Endodermal cell (in vitro differentiated cells): ENCODE measurements around the gene PHIP. TPM values are rescaled to one million over a fixed set of nuclear protein-coding genes. Genes with fewer than 3 reads are reported as not detected.

ENCODE experiments used
- DNase-seq: peaks from one replicate; pipeline ENCODE4 v3.0.0-alpha.2; 2017
- H3K27ac ChIP-seq: 2 replicates; pipeline ENCODE4 v1.5.1; 2013; ENCODE audit warnings: mild to moderate bottlenecking, low read depth, low read length, moderate library complexity
- H3K27me3 ChIP-seq: 2 replicates; pipeline ENCODE4 v1.6.1; 2013; ENCODE audit warnings: mild to moderate bottlenecking, low read length, moderate library complexity; ENCODE audit not compliant: insufficient read depth, control insufficient read depth, poor library complexity, severe bottlenecking
- H3K36me3 ChIP-seq: 2 replicates; pipeline ENCODE4 v1.7.0; 2013; ENCODE audit warnings: mild to moderate bottlenecking, low read length, moderate library complexity; ENCODE audit not compliant: control insufficient read depth, insufficient read depth
- H3K4me1 ChIP-seq: one replicate; pipeline ENCODE4 v1.7.0; 2013; ENCODE audit warnings: low read length; ENCODE audit not compliant: control insufficient read depth, insufficient read depth
- H3K4me3 ChIP-seq: 2 replicates; pipeline ENCODE4 v1.5.1; 2013; ENCODE audit warnings: mild to moderate bottlenecking, low read length, moderate library complexity
- H3K9ac ChIP-seq: 2 replicates; pipeline ENCODE4 v1.6.1; 2013; ENCODE audit warnings: mild to moderate bottlenecking, low read length, moderate library complexity; ENCODE audit not compliant: poor library complexity, severe bottlenecking; ENCODE audit errors: extremely low read depth
- H3K9me3 ChIP-seq: 2 replicates; pipeline ENCODE4 v1.6.1; 2013; ENCODE audit warnings: mild to moderate bottlenecking, low read length, moderate library complexity; ENCODE audit not compliant: control insufficient read depth
- H3K27ac Mint-ChIP-seq: 2 replicates; pipeline ENCODE4 v1.8.0; 2020; ENCODE audit warnings: mixed read lengths
- H3K27me3 Mint-ChIP-seq: 2 replicates; pipeline ENCODE4 v1.8.0; 2021; ENCODE audit warnings: mild to moderate bottlenecking, mixed read lengths; ENCODE audit not compliant: insufficient read depth
- H3K36me3 Mint-ChIP-seq: 2 replicates; pipeline ENCODE4 v1.8.0; 2020; ENCODE audit warnings: low read depth, mixed read lengths
- H3K4me1 Mint-ChIP-seq: 2 replicates; pipeline ENCODE4 v1.8.0; 2020; ENCODE audit warnings: mixed read lengths
- H3K4me3 Mint-ChIP-seq: 2 replicates; pipeline ENCODE4 v1.8.0; 2020; ENCODE audit warnings: mild to moderate bottlenecking, moderate library complexity, mixed read lengths
- H3K9me3 Mint-ChIP-seq: 2 replicates; pipeline ENCODE4 v1.8.0; 2020; ENCODE audit warnings: mild to moderate bottlenecking, mixed read lengths
- CTCF ChIP-seq: fragments of 200-600 bp; sonication (generic); conservative IDR thresholded peaks from 2 replicates; pipeline ENCODE4 v1.5.0; 2021; ENCODE audit warnings: antibody characterized with exemption, mild to moderate bottlenecking
- WGBS, 2 experiments: methylation state at CpG; one replicate each; pipeline versions ENCODE4 v1.1.5 to v1.1.7; 2013; ENCODE audit warnings: missing lambda C conversion rate in 2 of 2, mixed read lengths in 1 of 2; ENCODE audit not compliant: insufficient coverage in 1 of 2, insufficient read length in 1 of 2; 5-methylcytosine and 5-hydroxymethylcytosine counted together
- total RNA-seq, 2 donors: library from RNA; stranded (reverse); fragmentation: NEBNext Ultra II Directional in 1 of 2; extraction: Animal tissue kit (Norgen Biotek cat#: 25700) in 1 of 2; gene quantifications; 2 replicates in 1 of 2; 3 replicates in 1 of 2; pipeline ENCODE4 v1.2.1, GENCODE V29; 2021

Gene PHIP
- total RNA-seq, 2 donors from 2014 or later: 49.8 to 59.7 TPM

DNA sequence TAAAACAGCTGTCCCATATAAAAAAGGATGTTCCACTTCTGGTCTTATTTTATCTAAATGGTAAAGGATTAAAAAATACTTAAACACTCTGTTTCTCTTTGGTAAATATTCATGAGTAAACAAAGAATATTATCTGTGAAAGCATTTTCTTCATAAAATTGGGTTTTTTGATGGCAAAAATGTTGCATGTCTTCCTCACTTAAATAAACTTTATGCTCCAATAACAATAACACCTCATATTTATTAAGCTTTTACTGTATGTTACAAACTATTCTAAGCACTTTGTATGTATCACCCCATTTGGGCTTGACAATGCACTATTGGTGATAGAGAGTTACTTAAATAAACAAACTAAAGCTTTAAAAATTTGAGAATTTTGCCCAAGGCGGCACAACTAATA lies 91.9 kb downstream of the PHIP start:
- H3K27me3 ChIP-seq: no peaks in the 10 kb centered on the region
- Mint-ChIP-seq H3K4me1 (no peaks in the 10 kb centered on the region), H3K27ac (no peak overlapping the region), H3K9me3 (no peaks in the 10 kb centered on the region), H3K4me3 (no peak overlapping the region), H3K36me3 (peaks cover 62% of the 10 kb centered on the region), H3K27me3 (no peaks in the 10 kb centered on the region)
- DNase-seq: no peak
- peaks cover 93% of the 10 kb centered on the region for H3K36me3 ChIP-seq
- H3K9me3 ChIP-seq: no peaks in the 10 kb centered on the region
- H3K27ac ChIP-seq: no peak overlapping the region
- no peak overlapping the region for H3K4me3 ChIP-seq
- H3K9ac ChIP-seq: no peak overlapping the region
- 94% methylated on average over 1 of the region's 1 CpG; no CpG with 5 or more reads in 1 of the 2 experiments for WGBS, 2 experiments
- no peak for TF ChIP-seq CTCF
- no peaks in the 10 kb centered on the region for H3K4me1 ChIP-seq

- Histone ChIP-seq H3K27ac (no peak overlapping the region), H3K9ac (no peak overlapping the region), H3K9me3 (no peaks in the 10 kb centered on the region), H3K4me3 (no peak overlapping the region), H3K4me1 (no peaks in the 10 kb centered on the region), H3K36me3 (peaks cover 93% of the 10 kb centered on the region), H3K27me3 (no peaks in the 10 kb centered on the region)
- Mint-ChIP-seq H3K27ac (no peak overlapping the region), H3K4me3 (no peak overlapping the region), H3K9me3 (no peaks in the 10 kb centered on the region), H3K36me3 (peaks cover 63% of the 10 kb centered on the region), H3K4me1 (no peaks in the 10 kb centered on the region), H3K27me3 (no peaks in the 10 kb centered on the region)
- WGBS, 2 experiments: 93 to 100% methylated on average over 1 to 4 of the region's 4 CpGs
- DNase-seq: no peak
- TF ChIP-seq CTCF: no peak
Measured at GRCh38 chr6:78984225-78984950, 93.7 kb downstream of the PHIP start.

DNA sequence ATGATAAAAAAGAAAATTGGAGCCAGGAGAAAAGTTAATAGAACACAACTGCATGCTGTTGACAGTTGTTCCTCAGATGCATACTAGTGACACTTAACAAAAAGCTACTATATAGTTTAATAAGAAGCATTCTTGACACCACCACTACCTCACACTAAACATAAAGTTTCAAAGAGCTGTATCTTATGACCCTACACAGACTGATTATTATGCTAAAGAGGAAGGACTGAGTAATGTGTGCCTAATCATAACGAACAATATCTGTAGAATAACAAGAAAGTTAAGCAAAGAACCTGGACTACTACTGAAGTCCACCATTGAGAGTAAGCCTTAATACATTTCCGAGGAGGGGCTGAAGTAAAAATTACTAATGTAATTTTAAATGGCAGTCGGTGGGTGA lies 110.9 kb downstream of the PHIP start:
- H3K4me1 Mint-ChIP-seq: no peaks in the 10 kb centered on the region
- peaks cover 58% of the 10 kb centered on the region for H3K36me3 Mint-ChIP-seq
- no peak overlapping the region for H3K27ac Mint-ChIP-seq
- no peak overlapping the region for H3K4me3 ChIP-seq
- peaks cover 78% of the 10 kb centered on the region for H3K36me3 ChIP-seq
- H3K9ac ChIP-seq: no peak overlapping the region
- DNase-seq: no peak
- H3K27me3 Mint-ChIP-seq: no peaks in the 10 kb centered on the region
- peaks cover 6% of the 10 kb centered on the region for H3K9me3 Mint-ChIP-seq
- H3K27ac ChIP-seq: no peak overlapping the region
- 89% methylated on average over 2 of the region's 3 CpGs; no CpG with 5 or more reads in 1 of the 2 experiments for WGBS, 2 experiments
- no peak overlapping the region for H3K4me3 Mint-ChIP-seq
- H3K9me3 ChIP-seq: no peaks in the 10 kb centered on the region
- no peaks in the 10 kb centered on the region for H3K4me1 ChIP-seq
- no peak for TF ChIP-seq CTCF
- no peaks in the 10 kb centered on the region for H3K27me3 ChIP-seq
